HG03064 (cell line): Measurements from ENCODE around the gene PGM2.

Source experiments
- ATAC-seq: cut with Tn5 transposase; IDR thresholded peaks from one replicate; pipeline ENCODE4 v1.9.1; 2021; ENCODE audit warnings: low read depth; ENCODE audit not compliant: unreplicated experiment

The PGM2 gene

GRCh38 chr4:37858872-37859271, 32.4 kb downstream of the PGM2 start:
- ATAC-seq, result no peak

GRCh38 chr4:37860266-37860665, 33.8 kb downstream of the PGM2 start:
- no peak for ATAC-seq

GRCh38 chr4:37862961-37863360, 36.5 kb downstream of the PGM2 start:
- ATAC-seq, result no peak

GRCh38 chr4:37864786-37865185, 38.3 kb downstream of the PGM2 start:
- no peak for ATAC-seq

GRCh38 chr4:37865450-37865849, 39.0 kb downstream of the PGM2 start:
- ATAC-seq, result no peak

- ATAC-seq, result no peak
Observed at GRCh38 chr4:37867102-37867501, 40.6 kb downstream of the PGM2 start.

GRCh38 chr4:37868238-37868637, 41.8 kb downstream of the PGM2 start:
- ATAC-seq, result no peak

GRCh38 chr4:37872310-37872988, 46.0 kb downstream of the PGM2 start:
- ATAC-seq, result no peak

- ATAC-seq, result no peak
Observed at GRCh38 chr4:37873386-37873785, 46.9 kb downstream of the PGM2 start.

GRCh38 chr4:37876156-37876555, 49.7 kb downstream of the PGM2 start:
- ATAC-seq, result no peak

GRCh38 chr4:37879365-37879764, 52.9 kb downstream of the PGM2 start:
- ATAC-seq, result no peak

- ATAC-seq, result no peak
Observed at GRCh38 chr4:37881811-37882210, 55.3 kb downstream of the PGM2 start.

- no peak for ATAC-seq
Observed at GRCh38 chr4:37882665-37883296, 56.3 kb downstream of the PGM2 start.

GRCh38 chr4:37884855-37885487, 58.5 kb downstream of the PGM2 start:
- no peak for ATAC-seq

GRCh38 chr4:37885496-37885895, 59.0 kb downstream of the PGM2 start:
- no peak for ATAC-seq

- peak; percentile 8 for ATAC-seq
Observed at GRCh38 chr4:37889849-37890800, 63.6 kb downstream of the PGM2 start.

GRCh38 chr4:37890801-37891259, 64.3 kb downstream of the PGM2 start, which contains the start of gene TBC1D1:
TSS of gene TBC1D1 (plus strand) at chr4:37891084. CDS start at chr4:37902096, 11,012 bp downstream.
- peak; percentile 23 for ATAC-seq

- peak; percentile 45 for ATAC-seq
Observed at GRCh38 chr4:37891260-37892159, 65.0 kb downstream of the PGM2 start.

GRCh38 chr4:37892641-37893040, 66.2 kb downstream of the PGM2 start:
- ATAC-seq, result no peak

- no peak for ATAC-seq
Observed at GRCh38 chr4:37893164-37893563, 66.7 kb downstream of the PGM2 start.
